T-helper 1 cell treated with Interleukin-12 subunit alpha and Interleukin-12 subunit beta and Interleukin-4 antibody, amounts not matched to agents 30 ng/mL and 1 ng/mL, for 36 hours (primary cell): ENCODE results near the gene UBASH3B. TPM values are rescaled to one million over a fixed set of nuclear protein-coding genes. Genes with fewer than 3 reads are reported as not detected.

Source experiments
- intact Hi-C: fragments of 100-400 bp; cut with micrococcal nuclease; formaldehyde crosslinking; loops from one replicate; pipeline ENCODE4 v1.15.1; 2024
- total RNA-seq: library from RNA; stranded (reverse); gene quantifications from 2 replicates; pipeline ENCODE4 v1.2.3, GENCODE V29; 2022

UBASH3B gene
- total RNA-seq, 1 donor from 2014 or later = 10.2 TPM

- intact Hi-C loops = no loop called here
Measured at GRCh38 chr11:122833846-122834464, 178.4 kb downstream of the UBASH3B start.

- intact Hi-C loops = no loop called here
Measured at GRCh38 chr11:122836916-122837315, 181.4 kb downstream of the UBASH3B start.

DNA sequence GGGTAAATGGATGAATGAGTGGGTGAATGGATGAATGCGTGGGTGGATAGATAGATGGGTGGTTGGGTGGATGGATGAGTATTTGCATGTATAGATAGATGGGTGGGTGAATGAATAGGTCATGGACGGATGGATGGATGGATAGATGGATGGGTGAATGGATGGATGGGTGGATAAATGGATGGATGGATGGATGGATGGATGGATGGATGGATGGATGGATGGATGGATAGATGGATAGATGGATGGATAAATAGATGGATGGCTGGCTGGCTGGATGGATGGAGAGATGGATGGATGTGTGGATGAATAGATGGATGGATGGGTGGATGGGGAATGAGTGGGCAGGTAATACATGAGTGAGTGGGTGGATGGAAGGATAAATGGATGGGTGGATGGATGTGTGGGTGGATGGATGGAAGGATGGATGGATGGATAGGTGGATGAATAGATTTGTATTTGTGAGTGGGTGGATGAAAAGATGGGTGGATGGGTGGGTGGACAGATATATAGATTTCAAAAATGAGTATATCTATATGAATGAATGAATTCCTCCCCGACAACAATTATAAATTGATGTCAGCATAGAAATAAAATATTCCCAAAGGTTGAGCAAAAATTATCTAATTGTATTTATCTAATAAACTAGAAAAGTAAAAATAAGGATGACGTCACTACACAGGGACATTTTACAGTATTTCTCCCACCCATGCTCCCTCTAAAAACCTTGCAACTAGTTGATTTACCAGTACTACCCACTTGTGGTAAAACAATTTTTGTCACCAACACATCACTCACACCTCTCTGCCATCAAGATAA lies 182.2 kb downstream of the UBASH3B start:
- intact Hi-C loops = no loop called here

DNA sequence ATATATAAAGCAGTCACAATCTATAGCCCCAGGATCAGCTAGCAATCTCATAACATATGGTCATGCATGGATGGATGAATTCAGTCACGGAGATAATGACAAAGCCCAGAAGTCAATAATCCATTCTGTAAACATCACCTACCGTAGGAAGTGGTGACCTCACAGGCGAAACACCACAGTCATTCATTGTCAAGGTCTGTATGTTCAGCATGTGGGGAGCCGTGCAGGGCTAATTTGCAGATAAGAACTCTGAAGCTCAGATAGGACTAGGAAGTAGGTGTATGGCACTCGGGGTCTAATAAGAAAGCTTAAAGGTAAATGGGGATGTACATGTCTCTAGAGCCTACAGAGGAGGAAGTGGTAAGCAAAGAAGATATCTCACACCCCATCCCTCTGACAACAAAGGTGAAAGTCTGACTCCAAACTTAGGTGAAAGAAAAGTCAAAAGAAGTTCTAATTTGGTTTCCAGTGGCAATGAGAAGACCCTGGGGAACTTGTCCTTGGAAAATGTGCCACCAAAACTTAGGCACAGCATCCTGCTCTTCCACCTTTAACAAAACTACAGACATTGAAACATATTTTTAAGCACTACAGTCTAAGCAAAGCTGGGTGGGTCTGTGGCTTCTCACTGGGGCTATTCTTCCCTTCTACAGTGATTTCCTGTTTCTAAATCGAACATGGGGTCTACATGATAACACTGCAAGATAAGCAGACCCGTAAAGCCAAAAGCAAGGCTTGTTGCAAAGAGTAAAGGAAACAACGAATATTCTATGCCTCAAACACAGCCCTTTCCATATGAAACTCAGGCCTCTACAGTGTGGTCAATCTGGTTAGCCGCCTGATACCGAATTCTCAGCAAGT lies 188.0 kb downstream of the UBASH3B start:
- intact Hi-C loops = no loop called here

- intact Hi-C loops = no loop called here
Measured at GRCh38 chr11:122847466-122847865, 191.9 kb downstream of the UBASH3B start.

DNA sequence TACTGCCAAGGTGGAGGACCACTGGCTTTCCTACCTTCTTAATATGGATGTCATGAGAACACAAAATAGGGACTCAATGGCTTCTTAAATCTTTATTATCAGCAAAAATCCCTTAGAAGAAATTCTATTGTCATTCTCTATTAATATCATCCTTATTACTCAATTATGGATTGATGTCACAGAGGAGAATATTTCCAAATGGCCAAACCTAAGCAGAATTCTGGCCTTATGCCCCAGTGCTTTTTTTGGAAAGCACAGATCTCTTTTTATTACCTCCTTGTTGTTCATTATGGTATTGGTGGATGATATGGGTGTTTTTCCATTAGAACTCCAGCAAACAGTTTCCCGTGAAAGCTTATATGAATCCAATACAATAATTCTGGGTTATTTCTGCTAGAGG lies 192.7 kb downstream of the UBASH3B start:
- intact Hi-C loops = no loop called here

- intact Hi-C loops = no loop called here
Measured at GRCh38 chr11:122850076-122850631, 194.6 kb downstream of the UBASH3B start.

- intact Hi-C loops = no loop called here
Measured at GRCh38 chr11:122851366-122851966, 195.9 kb downstream of the UBASH3B start.

DNA sequence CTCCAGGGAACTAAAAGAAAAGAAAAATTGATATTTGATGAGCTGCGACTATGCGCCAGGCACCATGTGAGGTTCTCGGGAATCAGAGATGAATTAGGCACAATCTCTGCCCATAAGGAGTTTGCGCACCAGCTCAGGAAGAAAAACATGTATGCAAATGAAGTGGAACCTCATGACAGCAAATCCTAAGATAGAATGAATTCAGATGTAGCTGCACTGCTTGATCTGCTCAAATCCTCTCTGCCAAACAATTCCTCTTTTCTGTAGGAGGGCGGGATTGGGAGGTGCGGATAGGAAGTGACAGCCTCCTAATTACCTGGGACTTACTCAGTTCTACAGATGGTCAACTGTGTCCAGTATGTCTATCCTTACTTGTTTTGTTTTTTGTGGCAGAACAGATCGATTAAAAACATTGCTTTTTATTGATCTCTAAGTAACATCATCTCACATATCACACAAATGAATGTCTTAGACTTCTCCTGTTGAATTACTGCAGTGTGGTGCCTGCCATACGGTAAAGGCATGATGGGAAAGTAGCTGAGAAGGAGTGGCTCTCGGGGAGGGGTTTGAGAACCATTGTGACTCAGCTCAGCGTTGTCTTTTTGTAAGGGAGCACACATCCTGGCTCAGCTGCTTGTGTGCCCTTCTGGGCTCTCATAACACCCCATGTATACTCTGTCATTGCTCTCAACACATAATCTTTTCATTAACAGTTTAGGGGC lies 196.7 kb downstream of the UBASH3B start:
- intact Hi-C loops = no loop called here

DNA sequence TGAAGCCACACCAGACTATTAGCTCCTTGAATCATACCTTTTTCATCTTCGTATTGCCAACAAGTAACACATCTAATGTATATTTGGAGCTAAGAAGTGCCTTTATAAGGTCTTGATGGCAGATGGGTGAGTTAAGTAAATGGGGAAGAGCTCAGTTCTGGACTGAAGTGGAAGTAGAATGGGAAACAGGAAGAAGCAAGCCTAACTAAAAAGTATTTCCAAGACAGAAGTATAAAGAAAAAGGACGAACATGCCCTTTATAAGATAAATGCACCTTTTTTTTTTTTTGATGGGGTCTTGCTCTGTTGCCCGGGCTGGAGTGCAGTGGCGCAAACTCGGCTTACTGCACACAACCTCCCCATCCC lies 197.3 kb downstream of the UBASH3B start:
- intact Hi-C loops = no loop called here

GRCh38 chr11:122853261-122853660 lies 197.7 kb downstream of the UBASH3B start:
- intact Hi-C loops = no loop called here

DNA sequence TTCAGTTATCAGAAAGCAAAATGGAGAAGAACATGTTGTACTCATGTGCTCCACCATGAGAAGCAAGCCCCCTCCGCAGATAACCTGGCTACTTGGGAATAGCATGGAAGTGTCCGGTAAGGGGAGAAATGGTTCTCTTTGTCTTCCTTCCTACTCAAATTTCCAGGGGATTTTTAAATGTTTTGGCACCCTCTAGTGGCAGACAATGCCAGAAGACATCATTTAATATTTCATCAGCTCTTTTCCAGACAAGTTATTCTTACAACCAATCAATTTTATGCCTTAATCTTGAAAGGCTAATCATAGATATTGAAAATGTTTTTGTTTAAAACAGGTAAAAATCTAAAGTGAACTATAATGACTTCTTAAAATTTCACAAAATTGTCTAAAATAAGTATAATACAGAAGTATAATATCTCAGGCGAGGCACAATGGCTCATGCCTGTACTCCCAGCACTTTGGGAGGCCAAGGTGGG lies 198.5 kb downstream of the UBASH3B start:
- intact Hi-C loops = loop anchor here (1.0 kb wide), 5 partner anchors 41 to 274 kb away; no protein-coding TSS in a partner anchor

GRCh38 chr11:122861631-122862030 lies 206.1 kb downstream of the UBASH3B start:
- intact Hi-C loops = no loop called here

GRCh38 chr11:122862091-122862490 lies 206.6 kb downstream of the UBASH3B start:
- intact Hi-C loops = no loop called here

- intact Hi-C loops = loop anchor here (1.0 kb wide), 3 partner anchors 160 to 384 kb away; no protein-coding TSS in a partner anchor
Measured at GRCh38 chr11:122863154-122863553, 207.6 kb downstream of the UBASH3B start.

GRCh38 chr11:122863704-122864326 lies 208.3 kb downstream of the UBASH3B start:
- intact Hi-C loops = loop anchor here (1.0 kb wide), 3 partner anchors 159 to 383 kb away; no protein-coding TSS in a partner anchor
